Hippocampal formation (tissue), 2 donors: Measurements from ENCODE around the gene PDE3A.
"Not testable (repeated sequence)": the region's sequence is repeated elsewhere in the genome, so short reads cannot be mapped to it uniquely, and the experiment has no call there.

ENCODE experiments used
- DNase-seq, 2 donors: peaks; one replicate each; lab custom pipeline; 2025; lab: John Stamatoyannopoulos, UW

The PDE3A gene

DNA sequence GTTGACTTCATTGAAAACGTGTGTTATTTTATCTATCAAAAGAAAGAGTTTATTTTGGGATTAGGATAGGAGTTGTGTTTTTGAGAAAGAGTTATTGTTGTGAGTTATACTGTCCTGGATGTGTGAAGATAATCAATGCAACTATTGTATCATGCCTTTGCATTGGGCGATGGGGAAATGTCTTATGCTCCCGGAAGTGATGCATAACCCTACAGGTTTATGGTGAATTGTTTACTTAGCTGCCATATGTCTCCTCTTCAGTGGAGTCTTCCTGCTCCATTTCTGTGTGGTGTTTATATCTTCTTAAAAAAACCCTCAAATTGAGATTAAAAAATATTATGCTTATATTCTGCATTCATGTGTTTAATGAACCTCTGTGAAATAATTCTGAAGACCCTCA, 6.5 kb downstream of the PDE3A start:
- no peak for DNase-seq

DNA sequence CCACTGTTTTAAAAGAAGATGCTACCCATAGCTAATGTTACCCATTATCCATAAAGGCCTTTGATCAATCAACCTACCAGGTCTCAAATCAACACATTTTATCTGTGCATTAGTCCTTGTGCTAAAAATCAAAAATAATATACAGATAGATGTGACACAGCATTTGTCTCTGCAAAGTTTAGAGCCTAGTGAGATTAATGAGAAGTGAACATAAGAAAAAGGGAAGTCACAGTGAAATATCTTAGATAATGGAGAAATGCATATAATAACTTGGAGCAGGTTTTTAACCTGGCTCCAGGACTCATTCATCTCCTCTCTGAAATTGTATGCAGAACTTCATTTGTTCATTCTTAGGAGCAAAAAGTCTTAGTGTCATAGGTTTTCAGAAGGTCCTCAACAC, 7.2 kb downstream of the PDE3A start:
- DNase-seq: no peak

DNA sequence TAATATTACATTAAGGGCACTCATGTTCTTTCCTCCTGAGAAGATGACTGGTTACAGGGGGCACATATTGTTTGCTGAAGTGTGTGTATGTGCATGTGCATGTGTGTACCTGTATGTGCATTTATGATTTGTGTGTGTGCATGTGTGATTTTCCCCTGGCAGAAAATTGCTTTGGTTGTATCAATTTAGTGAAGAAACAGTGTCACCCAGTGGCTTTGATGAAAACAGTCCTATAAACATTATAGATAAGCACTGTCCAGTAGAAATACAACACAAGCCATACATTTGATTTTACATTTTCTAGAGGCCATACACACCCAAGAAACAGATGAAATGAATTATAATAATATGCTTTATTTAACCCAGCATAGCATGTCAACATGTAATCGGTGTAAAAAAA, 8.6 kb downstream of the PDE3A start:
- DNase-seq: no peak

DNA sequence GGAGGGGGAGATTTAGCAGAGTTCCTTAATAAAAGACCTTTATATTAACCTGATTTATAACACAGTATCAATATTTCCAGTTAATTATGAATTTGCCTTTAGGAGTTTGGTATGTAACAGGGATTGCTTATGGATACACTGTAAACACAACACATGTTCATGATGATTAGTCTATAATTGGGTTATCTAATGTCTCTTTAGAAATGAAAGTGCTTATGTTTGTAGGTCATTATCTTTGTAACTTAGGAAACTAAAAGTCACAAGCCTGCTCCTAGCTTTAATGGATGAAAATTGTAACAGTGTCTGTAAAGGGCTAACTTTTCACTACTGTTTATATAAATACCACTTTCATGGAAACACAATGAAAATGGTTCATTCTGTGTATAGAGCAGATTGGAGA, 9.4 kb downstream of the PDE3A start:
- no peak for DNase-seq

DNA sequence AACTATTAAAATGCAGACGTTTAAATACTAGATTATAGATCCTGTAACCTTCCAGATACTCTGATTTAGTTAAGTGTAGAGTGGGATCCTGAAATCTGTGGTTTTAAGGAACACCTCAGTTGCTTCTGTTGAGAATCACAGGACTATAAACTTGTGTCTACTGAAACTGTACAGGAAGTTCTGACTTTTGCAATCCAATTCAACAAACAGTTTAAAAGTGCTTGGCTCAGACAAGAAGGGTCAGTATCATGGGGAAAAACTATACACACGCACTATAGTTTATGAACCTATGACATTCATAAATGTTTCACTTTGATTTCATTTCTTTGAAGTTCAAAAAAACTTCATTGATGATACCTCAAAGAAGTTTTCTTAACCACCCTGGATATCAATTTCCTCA, 13.8 kb downstream of the PDE3A start:
- DNase-seq: no peak

DNA sequence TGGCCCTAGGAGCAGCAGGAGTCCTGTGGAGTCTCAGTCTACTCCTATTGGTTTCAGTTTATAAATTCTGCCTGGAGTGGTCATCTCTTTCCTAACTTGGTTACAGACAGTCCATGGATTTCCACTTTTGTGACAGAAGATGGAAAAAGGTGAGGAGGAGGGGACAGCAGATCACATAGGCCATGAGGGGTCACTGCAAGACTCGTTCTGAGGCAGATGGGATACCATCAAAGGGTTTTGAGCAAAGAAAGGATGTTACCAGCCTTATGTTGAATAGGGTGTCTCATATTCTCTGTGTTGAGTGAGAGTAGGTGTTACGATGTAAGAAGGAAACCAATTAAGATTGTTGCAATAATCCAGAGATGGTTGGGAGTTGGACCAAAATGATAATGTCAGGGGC, 15.3 kb downstream of the PDE3A start:
- no peak for DNase-seq

DNA sequence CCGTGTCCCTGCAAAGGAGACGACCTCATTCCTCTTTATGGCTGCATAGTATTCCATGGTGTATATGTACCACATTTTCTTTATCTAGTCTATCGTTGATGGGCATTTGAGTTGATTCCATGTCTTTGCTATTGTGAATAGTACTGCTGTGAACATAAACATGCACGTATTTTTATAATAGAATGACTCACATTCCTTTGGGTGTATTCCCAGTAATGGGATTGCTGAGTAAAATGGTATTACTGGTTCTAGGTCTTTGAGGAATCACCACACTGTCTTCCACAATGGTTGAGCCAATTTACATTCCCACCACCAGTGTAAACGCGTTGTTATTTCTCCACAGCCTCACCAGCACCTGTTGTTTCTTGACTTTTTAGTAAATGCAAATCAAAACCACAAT, 16.5 kb downstream of the PDE3A start:
- DNase-seq: not testable (repeated sequence)

DNA sequence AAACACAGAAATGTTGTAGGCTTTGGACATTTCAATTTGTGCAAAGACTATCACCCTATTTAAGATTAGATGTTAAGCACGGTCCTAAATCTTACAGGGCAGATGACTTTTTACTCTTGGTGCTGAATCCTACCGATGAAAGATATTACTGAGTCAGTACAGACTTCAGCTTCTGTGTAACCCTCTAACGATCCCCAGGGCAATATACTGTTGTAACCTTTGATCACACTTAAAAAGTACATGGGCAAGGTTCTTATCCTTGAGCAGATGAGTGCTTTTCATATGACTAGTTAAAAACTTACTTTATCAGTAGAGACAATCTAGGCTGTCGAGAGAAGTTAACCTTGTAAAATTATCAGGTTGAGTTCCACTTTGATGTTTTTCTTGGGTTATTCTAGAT, 22.5 kb downstream of the PDE3A start:
- DNase-seq: no peak

DNA sequence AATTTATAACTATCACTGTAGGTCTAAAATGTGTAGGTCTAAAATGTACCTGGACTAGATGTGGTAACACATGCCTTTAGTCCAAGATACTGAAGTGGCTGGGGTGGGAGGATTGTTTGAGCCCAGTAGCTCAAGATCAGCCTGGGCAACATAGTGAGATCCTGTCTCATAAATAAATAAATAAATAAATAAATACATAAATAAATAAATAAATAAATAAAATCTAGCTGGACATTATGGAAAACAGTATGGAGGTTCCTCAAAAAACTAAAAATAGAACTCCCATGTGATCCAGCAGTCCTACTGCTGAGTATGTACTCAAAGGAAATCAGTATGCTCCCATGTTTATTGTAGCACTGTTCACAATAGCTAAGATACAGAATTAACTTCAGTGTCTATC, 24.0 kb downstream of the PDE3A start:
- DNase-seq: no peak

DNA sequence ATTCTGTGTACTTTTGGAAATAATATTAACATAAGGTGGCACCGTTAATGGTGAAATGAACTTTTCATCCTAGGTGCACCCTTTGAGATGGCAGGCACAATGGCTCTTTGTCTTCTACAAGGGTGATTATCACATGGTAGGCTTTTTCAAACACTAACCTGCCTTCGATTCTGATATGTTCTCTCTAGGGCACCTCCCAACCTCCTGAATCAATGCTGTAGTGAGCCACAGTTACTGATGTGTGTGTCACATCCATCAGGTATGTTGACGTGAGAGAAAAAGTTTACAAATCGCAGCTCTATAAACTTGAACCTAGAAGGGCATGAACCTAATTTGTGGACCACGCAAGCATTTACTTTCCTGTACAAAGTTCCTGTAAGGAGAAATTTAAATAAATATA, 25.4 kb downstream of the PDE3A start:
- no peak for DNase-seq

DNA sequence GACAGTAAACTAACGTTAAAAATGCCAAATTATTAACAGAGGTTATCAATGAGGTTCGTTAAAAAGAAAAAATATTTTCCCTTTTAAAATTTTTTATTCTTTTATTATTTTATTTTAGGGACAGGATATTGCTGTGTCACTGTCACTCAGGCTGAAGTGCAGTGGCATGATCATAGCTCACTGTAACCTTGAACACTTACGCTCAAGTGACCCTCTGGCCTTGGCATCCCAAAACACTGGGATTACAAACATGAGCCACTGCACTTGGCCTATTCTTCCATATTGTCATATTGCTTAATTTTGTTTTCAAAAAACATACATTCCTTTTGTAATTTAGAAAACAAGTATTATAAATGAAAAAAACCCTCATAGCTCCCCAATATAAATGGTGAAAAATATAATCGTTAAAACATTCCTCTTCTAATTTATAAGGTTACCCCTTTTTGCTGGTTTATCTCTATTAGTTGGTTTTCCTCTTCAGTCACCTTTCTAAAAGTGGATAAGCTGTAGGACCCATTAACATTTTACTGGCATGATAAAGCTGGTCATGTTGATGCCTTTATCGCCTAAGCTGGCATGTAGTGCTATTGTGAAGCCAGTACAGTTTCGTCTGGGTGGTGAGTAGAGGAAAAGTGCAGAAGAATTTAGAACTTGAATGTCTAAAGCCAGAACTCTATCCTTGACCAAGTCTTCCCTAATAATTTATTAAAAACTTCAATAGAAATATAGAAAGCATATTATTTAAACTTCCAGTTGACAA, 27.6 kb downstream of the PDE3A start:
- DNase-seq: no peak

DNA sequence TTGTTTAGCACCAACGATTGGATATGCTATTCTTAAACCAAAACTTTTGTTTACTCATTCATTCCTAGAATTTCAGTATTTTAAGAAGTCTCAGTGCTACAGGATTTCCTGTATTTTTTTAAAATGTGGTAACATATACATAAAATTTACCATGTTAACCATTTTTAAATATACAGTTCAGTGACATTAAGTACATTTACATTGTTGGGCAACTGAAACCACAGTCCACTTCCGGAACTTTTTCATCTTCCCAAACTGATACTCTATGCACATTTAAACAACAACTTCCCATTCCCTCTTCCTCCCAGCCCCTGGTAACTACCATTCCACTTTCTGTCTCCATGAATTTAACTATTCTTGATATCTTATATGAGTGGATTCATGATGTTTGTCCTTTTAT, 30.3 kb downstream of the PDE3A start:
- DNase-seq: no peak

DNA sequence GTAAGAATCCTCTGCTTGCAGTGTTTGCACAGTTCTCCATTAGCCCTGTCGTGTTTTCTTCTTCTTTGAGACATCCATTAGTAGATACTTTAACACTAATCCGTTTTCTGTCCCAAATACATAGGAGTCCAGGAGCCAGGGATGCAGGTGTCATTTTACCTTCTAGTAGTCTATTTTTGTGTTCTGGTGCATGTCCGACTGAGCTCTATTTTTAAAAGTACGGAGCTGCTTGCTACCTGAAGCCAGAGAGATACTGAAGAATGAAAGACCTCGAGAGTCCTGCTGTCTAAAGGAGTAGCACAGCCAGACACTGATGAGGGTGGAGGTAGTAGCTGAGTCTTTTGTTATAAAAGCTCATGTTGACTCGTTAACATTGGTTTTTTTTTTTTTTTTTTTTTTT, 31.7 kb downstream of the PDE3A start:
- no peak for DNase-seq

DNA sequence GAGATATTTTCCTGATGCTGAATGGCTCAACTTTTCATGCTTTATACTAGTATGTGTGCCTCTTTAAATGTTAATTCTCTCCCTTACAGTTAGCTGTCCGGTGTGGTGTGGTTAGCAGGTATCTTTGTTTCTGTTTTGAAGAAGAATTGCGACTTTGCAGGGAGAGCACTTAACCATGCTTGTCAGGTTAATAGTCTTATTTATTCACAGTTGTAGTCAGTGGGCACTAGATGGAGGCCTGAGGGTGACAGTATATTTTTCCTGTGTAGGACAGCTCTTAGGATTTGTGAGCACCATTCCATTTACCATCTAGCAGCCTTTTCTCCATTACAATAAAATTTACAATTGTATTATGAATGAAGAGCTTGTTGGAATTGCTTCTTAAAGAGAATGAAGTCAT, 34.9 kb downstream of the PDE3A start:
- DNase-seq: no peak

DNA sequence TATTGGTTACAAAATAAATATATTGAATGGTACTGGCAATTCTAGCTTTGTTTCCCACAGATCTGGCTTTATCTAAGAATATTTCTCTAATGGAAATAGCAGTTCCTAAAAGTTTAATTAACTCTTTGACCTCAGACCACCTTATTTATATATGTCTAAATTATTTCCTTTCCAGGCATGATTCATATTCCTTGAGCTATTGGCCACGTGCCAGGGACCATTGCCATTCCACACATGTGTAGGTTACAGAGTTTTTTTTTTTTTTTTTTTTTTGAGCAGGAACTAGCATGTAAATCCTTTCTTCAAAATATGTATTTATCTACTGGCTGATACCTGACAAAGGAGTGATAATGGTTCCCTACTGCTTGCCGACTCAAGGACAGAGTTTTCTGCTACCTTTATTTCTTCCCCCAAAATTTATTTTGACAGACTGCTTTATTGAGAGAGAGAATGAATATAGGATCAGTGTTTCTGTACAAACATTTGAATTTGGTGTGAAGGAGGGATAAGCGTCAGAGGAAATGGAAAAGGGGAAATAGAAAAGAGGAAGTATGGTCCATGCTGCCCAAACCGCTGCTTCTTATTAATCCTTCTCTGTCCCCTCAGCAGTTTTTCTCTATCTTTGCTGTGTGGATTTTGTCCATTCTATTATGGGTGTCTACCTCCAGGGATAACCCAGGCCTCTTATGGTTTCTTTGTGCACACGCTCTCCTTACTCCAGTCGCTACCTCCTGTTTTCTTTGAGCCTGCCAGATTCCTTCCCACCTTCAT, 36.4 kb downstream of the PDE3A start:
- no peak for DNase-seq

DNA sequence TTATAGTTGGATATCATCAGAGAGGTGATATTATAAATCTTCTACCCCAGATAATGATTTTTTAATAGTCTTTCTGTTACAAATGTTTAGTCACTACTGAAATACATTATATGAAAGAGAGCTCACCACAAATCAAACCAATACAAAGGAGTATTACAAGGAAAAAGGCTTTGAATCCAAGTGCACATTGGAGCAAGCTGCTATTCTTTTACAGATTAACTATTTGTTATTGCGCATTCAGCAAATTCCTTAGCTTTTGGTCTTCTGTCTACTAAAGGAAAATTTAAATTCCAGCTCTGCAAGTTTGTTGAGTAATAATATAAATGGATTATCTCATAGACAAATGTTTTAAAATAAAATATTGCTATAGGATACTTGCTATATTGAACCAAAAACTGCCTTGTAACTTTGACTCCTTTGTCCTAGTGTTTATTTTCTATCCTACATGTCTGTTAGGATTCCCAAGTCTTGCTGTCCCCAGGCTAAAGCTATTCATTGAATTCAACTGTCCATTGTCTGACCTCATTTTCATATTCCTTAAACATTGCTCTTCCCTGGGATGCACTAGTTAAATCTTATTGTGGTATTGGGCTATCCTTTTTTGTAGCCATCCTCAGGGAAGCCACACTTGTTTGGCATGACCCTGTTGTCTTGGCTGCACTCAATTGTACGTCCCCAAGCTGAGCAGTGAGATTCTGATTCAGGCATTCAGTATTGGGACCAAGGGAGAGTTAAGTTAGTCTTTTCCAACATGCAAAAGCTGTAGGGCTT, 41.5 kb downstream of the PDE3A start:
- DNase-seq: no peak

DNA sequence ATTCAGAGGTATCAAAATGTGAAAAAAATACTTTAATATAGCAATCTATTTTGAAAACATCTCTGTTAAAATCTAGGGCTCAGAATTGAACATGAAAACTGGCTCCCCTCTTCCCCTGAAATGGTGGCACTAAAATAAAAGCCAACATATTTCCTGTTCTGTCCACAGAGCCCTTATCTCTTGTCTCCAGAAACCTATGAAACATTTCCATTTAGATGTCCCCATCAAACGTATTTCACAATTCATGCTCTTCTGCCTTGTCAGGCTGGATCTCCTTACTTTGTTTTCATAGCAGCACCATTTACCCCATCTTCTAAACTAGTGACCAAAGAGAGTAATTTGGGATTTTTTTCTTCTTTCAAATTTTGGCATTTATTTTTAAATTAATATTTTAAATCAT, 42.4 kb downstream of the PDE3A start:
- DNase-seq: no peak

DNA sequence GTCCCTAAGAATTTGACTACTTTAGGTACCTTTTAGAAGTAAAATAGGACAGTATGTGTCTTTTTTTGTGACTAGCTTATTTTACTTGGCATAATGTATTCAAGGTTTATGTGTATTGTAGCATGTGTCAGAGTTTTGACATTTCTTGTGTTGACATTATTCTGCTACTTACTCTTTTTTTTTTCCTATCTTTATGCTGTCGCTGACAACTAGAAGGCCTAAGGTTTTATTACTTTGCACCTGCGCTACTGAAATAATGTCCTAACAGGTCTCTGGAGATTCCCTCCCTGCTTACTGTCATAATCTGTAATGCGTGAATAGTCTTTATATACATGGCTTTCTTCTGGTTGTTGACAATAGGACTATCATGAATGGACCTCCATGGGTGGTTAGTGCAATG, 43.0 kb downstream of the PDE3A start:
- DNase-seq: no peak

DNA sequence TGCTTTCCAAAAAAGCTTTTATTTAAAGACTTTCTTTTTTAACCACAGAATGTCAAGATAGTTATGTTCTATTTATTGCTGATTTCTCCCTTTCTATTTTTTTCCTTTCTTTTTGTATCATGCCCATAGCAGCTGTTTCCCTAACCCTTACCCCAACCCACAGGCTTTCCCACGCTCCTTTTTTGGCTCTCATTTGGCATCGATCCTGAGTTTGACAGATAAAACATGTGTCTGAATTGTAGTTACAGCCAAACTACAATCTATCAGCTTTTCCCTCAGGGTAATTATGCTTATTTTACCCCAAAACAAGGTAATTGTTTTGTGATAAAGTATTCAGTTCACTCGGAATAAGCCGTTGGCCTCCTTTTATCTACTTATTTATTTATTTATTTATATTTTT, 46.7 kb downstream of the PDE3A start:
- DNase-seq: no peak

DNA sequence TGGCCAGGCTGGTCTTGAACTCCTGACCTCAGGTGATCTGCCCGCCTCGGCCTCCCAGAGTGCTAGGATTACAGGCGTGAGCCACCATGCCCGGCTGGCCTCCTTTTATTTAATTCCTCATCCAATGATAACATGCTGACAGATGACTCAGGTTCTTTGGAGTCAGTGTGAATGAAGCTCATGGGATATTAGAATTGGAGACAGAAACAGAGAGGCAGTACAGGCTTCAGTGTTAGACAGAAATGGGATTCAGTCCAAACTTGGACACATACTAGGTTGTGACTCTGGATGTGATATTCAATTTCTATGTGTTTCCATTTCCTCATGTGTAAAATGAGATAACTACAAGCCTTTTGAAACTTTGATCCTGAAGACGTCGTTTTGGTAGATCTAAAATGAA, 47.3 kb downstream of the PDE3A start:
- no peak for DNase-seq

DNA sequence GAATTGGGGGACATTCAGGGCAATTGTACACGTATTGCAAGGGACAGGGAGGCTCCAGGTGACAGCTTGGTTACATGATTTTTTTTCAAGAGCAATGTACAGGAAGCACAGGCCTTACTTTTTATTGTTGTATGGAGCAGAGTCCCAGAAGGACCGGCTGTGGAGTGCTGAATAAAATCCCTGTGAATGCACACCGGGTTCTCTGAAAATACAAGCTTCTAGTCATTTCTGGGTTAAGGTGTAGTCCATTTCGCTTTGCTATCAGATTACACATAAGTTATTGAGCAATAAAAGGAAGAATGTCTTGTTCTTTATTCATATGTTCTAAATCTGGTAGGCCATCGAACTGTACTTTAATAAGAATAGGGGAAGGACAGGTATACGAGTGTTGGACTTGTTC, 52.2 kb downstream of the PDE3A start:
- DNase-seq: no peak

DNA sequence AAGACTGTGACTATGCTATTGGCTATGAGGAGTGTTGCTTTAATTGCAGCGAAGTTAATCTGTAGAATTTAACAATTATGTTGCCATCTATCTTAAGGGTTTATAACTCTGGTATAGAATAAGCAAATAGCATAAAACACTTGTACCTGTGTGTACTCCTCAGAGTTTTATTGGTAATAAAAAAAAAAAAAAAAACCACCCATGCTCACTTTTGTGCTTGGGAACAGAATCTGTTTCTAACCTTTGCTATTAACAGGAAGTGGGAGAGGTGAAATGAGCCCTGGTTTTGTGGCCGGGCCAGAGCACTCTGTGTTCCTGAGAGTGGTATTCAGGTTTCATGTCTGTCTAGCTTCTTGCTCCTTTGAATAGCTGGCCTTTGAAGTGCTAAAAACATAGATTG, 53.1 kb downstream of the PDE3A start:
- DNase-seq: no peak

DNA sequence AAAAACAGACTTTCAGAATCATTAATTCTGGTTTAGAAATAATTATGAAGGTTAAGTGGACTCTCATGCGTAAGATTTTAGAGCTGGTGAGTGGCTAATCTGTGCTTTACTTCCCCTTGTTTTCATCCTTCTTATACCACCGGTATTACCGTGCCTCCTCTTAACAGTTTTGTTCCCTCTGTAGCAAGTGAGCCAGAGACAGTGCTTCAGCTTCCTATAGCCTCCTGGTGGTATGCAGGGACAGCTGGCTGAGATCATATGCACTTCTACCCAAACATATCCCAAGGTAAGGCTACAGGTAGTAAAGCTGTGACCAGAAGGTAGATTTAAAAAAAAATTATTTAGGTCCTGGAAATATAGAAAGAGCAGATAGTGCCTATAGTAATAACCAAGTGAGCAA, 55.2 kb downstream of the PDE3A start:
- DNase-seq: no peak
